Activated CD4-positive, alpha-beta T cell treated with anti-CD3 and anti-CD28 coated beads, Interleukin-2, amount 50 U/mL, for 24 hours (primary cell): Measurements from ENCODE around the gene CFI.

ENCODE experiments used
- DNase-seq, 2 donors: peaks; one replicate each; pipeline ENCODE4 v3.0.0-alpha.2; 2020; ENCODE audit warnings: low read depth in 1 of 2, low spot score in 1 of 2

Gene CFI

GRCh38 chr4:109730619-109731545, 70.9 kb downstream of the CFI start:
- DNase-seq, result no peak

GRCh38 chr4:109729718-109730618, 71.8 kb downstream of the CFI start, which contains the start of gene PLA2G12A:
PLA2G12A (minus strand) TSS chr4:109730070; CDS start chr4:109729809, 261 bp downstream.
- peak; percentile 42 to 61 for DNase-seq

GRCh38 chr4:109729117-109729717, 72.6 kb downstream of the CFI start:
- no peak for DNase-seq

GRCh38 chr4:109728385-109728784, 73.4 kb downstream of the CFI start:
- DNase-seq, result no peak

- no peak for DNase-seq
Measured at GRCh38 chr4:109723110-109723509, 78.7 kb downstream of the CFI start.

GRCh38 chr4:109722357-109722756, 79.4 kb downstream of the CFI start:
- no peak for DNase-seq

- DNase-seq, result no peak
Measured at GRCh38 chr4:109721033-109721432, 80.8 kb downstream of the CFI start.

GRCh38 chr4:109719604-109720003, 82.2 kb downstream of the CFI start:
- no peak for DNase-seq

- no peak for DNase-seq
Measured at GRCh38 chr4:109718759-109719158, 83.0 kb downstream of the CFI start.

- DNase-seq, result no peak
Measured at GRCh38 chr4:109713500-109713899, 88.3 kb downstream of the CFI start.

GRCh38 chr4:109708990-109709389, 92.8 kb downstream of the CFI start:
- DNase-seq, result no peak

- no peak for DNase-seq
Measured at GRCh38 chr4:109708435-109708834, 93.4 kb downstream of the CFI start.

- DNase-seq, result no peak
Measured at GRCh38 chr4:109703664-109704361, 98.0 kb downstream of the CFI start.

GRCh38 chr4:109702950-109703663, 98.7 kb downstream of the CFI start, which contains the start of gene CASP6:
CASP6 (minus strand) TSS chr4:109703445; CDS start chr4:109703395, 50 bp downstream.
- DNase-seq, result peak; percentile 44 to 45

GRCh38 chr4:109701566-109702410, 100.0 kb downstream of the CFI start:
- no peak for DNase-seq

- no peak for DNase-seq
Measured at GRCh38 chr4:109699553-109700225, 102.1 kb downstream of the CFI start.

GRCh38 chr4:109698656-109699055, 103.1 kb downstream of the CFI start:
- DNase-seq, result no peak

GRCh38 chr4:109691411-109691920, 110.3 kb downstream of the CFI start:
- no peak for DNase-seq
